D721Med (cell line): ENCODE results near the gene SPATA32.

Experiments used
- DNase-seq: peaks from one replicate; pipeline ENCODE4 v3.0.0; 2011; ENCODE audit warnings: low spot score; ENCODE audit not compliant: insufficient read length
- FAIRE-seq: peaks from 2 replicates; lab custom pipeline; 2011; peaks lifted over from hg19 to GRCh38; lab: Jason Lieb, UNC
- TF ChIP-seq, protein P1 (sequence below): IDR thresholded peaks from 2 replicates; pipeline ENCODE4 v1.5.1; 2012; ENCODE audit warnings: mild to moderate bottlenecking, control low read depth; ENCODE audit not compliant: insufficient read depth; ENCODE audit errors: missing control alignments

SPATA32 gene

DNA sequence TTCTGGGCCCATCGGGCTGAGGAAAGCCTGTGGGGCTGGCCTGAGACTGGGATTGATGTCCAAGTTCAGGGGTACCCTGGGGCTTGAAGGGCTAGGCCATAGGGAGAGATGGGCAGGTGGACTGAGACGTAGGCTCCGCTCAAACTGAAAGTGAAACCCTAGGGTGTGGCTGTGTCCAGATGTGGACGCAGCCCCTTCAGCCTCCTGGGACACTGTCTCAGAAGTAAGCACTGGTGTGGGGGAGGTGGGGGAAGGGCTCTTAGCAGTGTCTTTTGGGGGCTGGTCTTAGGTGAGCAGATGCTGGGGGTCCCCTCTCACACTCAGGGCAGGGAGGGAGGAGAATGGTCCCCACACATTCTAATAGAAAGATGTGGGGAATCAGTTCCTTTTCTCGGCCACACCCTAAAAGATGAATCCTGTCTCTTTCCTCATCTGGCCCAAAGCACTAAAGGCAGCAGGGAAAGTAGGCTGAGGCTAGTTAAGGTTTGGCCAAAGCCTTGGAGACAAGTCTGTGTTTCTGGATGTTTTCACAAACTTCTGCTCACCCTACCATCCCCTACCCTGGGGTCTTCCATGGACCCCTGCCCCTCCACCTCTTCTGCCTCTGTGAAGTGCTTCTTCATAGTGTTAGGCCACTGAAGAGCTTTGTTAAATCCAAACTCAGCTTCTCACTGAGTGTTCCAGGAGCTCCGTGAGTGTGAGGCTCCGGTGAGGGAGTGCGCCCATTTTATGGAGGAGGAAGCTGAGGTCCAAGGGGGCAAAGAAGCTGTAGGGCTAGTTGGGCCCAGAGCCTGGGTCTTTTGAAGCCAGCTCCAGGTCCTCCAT is 34.6 kb downstream of the SPATA32 start:
- TF ChIP-seq, protein P1, sequence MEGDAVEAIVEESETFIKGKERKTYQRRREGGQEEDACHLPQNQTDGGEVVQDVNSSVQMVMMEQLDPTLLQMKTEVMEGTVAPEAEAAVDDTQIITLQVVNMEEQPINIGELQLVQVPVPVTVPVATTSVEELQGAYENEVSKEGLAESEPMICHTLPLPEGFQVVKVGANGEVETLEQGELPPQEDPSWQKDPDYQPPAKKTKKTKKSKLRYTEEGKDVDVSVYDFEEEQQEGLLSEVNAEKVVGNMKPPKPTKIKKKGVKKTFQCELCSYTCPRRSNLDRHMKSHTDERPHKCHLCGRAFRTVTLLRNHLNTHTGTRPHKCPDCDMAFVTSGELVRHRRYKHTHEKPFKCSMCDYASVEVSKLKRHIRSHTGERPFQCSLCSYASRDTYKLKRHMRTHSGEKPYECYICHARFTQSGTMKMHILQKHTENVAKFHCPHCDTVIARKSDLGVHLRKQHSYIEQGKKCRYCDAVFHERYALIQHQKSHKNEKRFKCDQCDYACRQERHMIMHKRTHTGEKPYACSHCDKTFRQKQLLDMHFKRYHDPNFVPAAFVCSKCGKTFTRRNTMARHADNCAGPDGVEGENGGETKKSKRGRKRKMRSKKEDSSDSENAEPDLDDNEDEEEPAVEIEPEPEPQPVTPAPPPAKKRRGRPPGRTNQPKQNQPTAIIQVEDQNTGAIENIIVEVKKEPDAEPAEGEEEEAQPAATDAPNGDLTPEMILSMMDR, result no peak
- DNase-seq, result no peak
- FAIRE-seq, result no peak

DNA sequence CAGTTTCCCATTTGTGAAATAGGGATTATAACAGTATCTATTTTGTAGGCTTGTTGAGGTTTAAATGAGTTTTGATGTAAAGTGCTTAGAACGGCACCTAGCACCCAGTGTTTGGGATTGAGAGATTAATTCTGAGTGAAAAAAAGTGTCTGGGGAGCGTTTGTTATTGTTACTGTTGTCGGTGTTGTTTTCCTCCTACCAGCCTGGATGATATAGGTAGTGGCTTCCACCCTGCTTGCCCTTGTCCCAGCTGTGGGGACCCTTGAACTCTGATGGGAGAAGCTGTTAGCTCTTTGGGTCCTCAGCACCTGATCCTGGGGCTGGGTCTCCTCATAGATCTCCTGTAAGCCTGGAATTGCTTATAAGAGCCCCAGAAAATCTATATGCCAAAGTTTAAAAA is 35.3 kb downstream of the SPATA32 start:
- DNase-seq, result no peak
- TF ChIP-seq, protein P1, result no peak
- FAIRE-seq, result no peak

DNA sequence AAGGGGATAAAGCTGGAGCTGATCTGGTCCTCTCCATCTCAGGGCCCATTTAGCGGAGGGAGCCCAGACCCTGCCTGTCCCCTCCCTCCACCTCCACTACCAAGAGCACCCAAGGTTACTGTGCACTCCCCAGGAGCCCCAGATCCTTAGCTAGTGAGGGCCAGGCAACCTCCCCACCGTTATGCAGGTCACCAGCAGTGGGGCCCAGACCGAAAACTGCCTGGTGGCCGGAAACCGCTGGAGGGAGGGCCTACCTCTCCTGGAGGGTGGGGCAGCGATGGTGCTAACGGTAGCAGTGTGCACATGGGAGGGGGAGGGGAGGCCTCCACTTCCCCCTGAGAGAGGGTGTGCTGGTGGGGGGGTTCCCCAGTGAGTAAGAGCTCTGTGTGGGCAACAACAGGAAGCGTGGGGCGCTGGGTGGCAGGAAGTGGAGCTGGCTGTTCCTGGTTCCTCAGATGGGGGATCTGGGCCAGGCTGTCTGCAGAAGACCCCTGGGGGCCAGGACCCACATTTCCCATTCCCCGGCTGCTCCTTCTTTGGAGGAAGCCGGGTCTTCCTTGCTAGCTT is 35.8 kb downstream of the SPATA32 start:
- TF ChIP-seq, protein P1, result no peak
- FAIRE-seq, result no peak

DNA sequence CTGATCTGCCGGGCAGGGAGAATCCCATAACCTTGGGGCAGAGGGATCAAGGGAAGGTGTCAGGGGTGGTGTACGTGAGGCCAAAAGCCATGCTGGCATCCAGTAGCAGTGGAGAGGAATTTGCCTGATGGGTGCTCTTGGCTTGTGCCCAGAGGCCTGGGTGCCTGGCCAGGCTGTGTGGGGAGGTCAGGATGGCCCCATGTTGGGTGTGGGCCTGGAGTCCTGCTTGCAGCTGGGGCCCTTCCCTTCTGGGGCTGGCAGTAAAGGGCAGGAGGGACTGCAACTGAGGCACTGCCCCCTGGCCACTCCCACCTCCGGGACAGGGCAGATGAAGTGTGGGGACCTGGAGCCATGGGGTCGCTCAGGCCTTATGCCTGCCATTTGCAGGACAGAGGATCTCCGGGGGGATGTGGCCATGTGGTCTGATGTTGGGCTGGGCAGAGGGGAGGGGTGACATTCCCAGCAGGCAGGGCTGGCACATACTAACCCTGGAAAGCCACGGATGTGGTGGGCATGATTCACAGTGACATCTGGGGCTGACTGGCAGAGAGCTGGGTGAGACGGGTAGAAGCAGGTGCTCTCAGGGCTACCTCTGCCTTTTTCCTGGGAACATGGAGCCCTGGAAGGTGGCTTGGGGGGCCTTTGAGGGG is 36.7 kb downstream of the SPATA32 start:
- TF ChIP-seq, protein P1, result no peak
- FAIRE-seq, result no peak
- peak; percentile 10 for DNase-seq

More for the DNA sequence above, 35.8 kb downstream of the SPATA32 start:
- no peak for DNase-seq

DNA sequence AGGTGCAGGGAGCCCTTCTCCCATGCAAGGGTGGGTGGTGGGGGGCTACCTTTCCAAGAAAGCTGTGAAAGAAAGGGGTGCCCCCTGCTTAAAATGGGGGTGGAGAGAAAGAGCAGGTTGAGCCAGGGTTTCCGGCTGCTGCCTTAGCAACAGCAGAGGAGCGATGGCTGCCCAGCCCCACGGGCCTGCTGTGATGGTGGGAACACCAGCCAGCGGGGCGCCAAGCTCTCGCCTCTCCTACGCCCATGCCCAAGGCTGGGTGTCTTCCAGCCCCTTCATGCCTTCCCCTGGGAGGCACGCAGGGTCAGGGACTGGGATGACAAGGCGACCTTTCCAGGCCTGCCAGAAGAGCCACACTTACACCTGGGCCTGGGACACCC is 37.2 kb downstream of the SPATA32 start:
- FAIRE-seq (no peak), DNase-seq (peak; percentile 11)
- TF ChIP-seq, protein P1, result no peak

DNA sequence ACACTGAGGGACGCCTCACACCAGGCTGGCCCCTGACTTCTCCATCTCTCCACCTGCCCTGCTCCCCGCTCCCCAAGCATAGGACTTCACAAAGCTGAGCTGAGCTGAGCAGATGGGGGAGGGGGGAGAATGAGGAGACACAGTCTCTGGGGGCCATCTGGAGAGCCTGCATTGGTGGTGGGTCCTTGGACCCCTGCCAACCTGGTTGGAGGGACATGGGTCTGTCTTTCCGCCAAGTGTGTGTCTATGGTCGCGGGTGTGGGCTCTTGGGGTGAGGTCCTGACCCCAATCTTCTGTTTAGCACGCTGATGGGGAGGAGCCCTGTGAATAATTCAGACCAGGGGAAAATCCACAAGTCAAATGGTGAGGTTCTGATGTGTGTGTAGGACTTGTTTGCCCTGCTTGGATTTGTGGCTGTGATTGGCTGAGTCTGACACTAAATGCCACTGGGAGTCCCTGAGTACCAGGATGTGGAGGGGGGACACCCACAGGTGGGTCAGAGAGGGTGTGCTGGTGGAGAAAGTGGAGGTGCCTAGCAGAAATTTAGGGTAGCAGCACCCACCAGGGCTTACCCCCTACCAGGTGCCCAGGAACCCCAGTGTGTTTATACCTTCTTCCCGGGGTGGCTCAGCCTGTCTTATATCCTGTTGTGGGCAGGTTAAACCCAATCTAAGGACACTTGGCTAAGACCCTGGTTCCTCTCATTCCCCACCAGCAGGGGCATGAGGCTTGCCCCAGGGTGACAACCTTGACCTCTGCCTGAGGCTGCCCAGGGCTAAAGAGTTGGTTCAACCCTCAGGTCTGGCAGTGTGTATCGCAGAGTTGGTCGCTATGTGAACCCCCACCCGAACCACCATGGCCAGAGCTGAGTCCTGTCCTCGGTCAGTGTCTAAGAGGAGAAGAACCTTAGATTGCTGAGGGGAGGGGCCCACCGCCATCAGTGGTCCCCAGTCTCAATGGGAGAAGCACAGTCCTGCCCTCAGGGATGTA is 38.1 kb downstream of the SPATA32 start:
- no peak for FAIRE-seq
- DNase-seq, result peak; percentile 6
- TF ChIP-seq, protein P1, result no peak
